Measurements from ENCODE around the gene PARVA. TPM values are rescaled to one million over a fixed set of nuclear protein-coding genes. Genes with fewer than 3 reads are reported as not detected.

PARVA gene
- total and polyA plus RNA-seq, 3 donors from 2014 or later = 18.7 to 23.7 (median 23.6) TPM

DNA sequence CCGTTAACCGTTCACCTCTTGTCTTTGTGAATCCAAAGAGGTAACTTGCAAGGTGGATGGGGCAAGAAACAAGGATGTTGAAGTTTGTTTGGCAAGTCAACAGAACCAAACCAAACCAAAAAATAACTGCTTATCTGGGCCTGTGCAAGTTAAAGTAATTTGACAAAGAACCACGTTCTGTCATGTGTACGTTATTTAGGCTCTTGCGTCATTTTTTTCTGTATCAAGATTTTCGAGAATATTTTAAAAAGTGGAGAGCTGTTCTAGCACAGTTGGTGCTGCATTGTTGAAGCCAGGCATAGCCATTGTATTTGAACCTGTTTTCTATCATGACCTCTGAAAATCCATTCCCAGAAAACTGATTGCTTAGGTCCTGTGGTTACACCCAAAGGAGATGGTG lies 55.1 kb downstream of the PARVA start:
- Histone ChIP-seq H3K4me3 (no peak overlapping the region), H3K27ac (no peak overlapping the region), H3K36me3 (ENCODE audit: low read depth, missing control alignments) (no peaks in the 10 kb centered on the region), H3K27me3 (no peaks in the 10 kb centered on the region), H3K9me3 (no peaks in the 10 kb centered on the region), H3K4me1 (peaks cover 8% of the 10 kb centered on the region)
- 90 to 96% methylated on average over 6 of the region's 6 CpGs for WGBS, 2 donors
- intact Hi-C loops (cut with DNase I; ENCODE audit: low total_unique reads) = no loop called here
- no peak for TF ChIP-seq POLR2A (IDR thresholded peaks at IDR 0.05)
- TF ChIP-seq, protein P1, sequence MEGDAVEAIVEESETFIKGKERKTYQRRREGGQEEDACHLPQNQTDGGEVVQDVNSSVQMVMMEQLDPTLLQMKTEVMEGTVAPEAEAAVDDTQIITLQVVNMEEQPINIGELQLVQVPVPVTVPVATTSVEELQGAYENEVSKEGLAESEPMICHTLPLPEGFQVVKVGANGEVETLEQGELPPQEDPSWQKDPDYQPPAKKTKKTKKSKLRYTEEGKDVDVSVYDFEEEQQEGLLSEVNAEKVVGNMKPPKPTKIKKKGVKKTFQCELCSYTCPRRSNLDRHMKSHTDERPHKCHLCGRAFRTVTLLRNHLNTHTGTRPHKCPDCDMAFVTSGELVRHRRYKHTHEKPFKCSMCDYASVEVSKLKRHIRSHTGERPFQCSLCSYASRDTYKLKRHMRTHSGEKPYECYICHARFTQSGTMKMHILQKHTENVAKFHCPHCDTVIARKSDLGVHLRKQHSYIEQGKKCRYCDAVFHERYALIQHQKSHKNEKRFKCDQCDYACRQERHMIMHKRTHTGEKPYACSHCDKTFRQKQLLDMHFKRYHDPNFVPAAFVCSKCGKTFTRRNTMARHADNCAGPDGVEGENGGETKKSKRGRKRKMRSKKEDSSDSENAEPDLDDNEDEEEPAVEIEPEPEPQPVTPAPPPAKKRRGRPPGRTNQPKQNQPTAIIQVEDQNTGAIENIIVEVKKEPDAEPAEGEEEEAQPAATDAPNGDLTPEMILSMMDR (IDR thresholded peaks at IDR 0.05) = no peak
- no peak for DNase-seq

DNA sequence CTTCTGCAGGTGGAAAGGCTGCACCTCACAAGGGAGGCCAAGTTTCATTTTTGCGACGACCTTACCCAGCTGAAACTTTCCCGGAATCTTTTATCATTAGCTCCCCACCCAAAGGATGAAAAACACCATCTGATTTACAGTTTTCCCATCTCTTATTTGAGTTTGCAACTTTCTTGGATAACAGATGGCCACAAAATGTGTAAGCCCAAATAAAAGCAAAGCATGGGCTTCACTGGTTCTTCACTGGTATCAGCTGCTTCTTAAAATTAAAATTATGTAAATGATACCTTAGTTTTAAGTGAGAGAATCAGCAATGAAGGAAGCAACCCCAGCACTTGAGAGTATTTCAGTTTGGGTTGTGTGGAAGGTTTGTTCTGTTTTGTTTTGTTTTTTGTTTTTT lies 55.8 kb downstream of the PARVA start:
- Histone ChIP-seq H3K9me3 (no peaks in the 10 kb centered on the region), H3K27ac (no peak overlapping the region), H3K4me1 (peaks cover 8% of the 10 kb centered on the region), H3K4me3 (no peak overlapping the region), H3K36me3 (ENCODE audit: low read depth, missing control alignments) (no peaks in the 10 kb centered on the region), H3K27me3 (no peaks in the 10 kb centered on the region)
- no peak for DNase-seq
- 39 to 54% methylated on average over 3 of the region's 3 CpGs for WGBS, 2 donors
- no peak for TF ChIP-seq POLR2A (IDR thresholded peaks at IDR 0.05)
- TF ChIP-seq, protein P1 (IDR thresholded peaks at IDR 0.05) = no peak
- intact Hi-C loops (cut with DNase I; ENCODE audit: low total_unique reads) = no loop called here

DNA sequence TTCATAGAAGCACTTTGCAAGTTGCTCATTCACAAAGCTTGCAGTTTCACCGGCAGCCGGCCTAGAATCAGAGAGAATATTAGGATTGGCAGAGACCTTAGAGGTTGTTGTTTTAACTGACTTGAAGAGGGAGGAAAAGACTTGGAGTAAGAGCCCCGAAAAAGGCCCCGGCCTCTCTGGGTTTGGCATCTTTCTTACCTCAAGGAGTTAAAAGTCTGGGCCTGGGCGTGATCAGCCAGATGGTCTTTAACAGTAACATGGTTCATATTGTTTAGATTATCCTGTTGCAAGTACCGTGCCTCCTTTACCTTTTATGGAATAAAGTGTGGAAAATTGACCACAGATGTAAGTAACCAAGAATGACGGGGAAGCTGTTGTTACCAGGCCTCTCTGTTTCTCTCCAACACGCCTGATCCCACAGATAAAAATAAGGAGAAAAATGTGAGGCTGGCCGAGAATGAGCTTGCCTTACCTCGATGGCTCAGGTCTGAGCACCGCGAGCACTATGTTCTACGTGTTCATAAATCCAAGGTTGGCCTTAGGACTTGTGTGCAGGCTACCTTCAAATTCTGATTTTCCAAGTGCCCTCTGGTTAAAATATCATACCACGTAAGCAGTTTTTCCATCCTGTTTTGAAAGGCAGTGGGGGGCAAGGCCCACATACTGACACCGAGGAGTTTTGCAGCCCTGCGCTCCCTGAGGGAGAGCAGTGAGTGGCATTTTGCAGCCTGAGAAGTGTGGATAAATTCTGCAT lies 56.4 kb downstream of the PARVA start:
- intact Hi-C loops (cut with DNase I; ENCODE audit: low total_unique reads) = no loop called here
- Histone ChIP-seq H3K27ac (peak overlapping the region in 1 of 2 donors; percentile 62), H3K27me3 (no peaks in the 10 kb centered on the region), H3K9me3 (no peaks in the 10 kb centered on the region), H3K36me3 (ENCODE audit: low read depth, missing control alignments) (no peaks in the 10 kb centered on the region), H3K4me1 (peaks cover 8% of the 10 kb centered on the region), H3K4me3 (no peak overlapping the region)
- TF ChIP-seq POLR2A (IDR thresholded peaks at IDR 0.05) = no peak
- TF ChIP-seq, protein P1 (IDR thresholded peaks at IDR 0.05) = no peak
- WGBS, 2 donors = 52 to 66% methylated on average over 16 of the region's 16 CpGs
- no peak for DNase-seq

DNA sequence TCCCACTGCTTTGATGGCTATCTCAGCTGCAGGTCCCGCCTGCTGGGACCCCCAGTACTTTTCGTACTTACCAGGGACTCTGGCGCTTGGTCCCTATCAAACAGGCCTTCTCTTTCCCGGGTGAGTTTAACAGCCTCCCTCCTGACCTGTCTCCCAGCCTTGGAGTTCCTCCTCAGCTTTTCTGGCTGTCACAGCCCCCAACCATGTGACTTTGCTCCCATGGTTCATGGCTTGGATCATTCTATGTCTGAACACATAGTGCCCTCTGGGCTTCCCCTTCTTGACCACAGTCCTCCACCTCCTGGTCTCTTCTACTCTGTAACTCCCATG lies 56.9 kb downstream of the PARVA start:
- Histone ChIP-seq H3K4me1 (peaks cover 8% of the 10 kb centered on the region), H3K9me3 (no peaks in the 10 kb centered on the region), H3K36me3 (ENCODE audit: low read depth, missing control alignments) (no peaks in the 10 kb centered on the region), H3K27me3 (no peaks in the 10 kb centered on the region), H3K4me3 (no peak overlapping the region), H3K27ac (peak overlapping the region in 1 of 2 donors; percentile 62)
- DNase-seq = no peak
- 62 to 78% methylated on average over 4 of the region's 4 CpGs for WGBS, 2 donors
- TF ChIP-seq, protein P1 (IDR thresholded peaks at IDR 0.05) = no peak
- no peak for TF ChIP-seq POLR2A (IDR thresholded peaks at IDR 0.05)
- intact Hi-C loops (cut with DNase I; ENCODE audit: low total_unique reads) = no loop called here

DNA sequence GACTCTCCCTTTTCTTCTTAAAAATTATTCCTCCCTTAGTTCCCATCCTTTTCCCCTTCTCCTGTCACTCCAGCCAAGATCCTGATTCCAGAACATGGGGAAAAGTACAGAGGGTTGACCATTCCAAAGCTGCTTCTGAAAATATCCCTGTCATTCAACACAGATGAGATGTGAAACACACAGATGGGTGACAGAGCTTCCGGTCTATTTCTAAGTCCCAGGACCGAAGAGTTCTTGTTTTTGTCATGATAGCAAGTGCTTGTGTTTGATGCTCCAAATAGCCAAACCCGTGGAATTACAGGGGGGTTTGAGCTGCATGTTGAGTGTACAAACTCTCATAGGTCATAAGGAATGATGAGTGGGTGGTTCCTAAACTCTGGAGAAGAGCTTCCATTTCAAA lies 57.9 kb downstream of the PARVA start:
- no peaks in the 10 kb centered on the region for H3K36me3 ChIP-seq (ENCODE audit: low read depth, missing control alignments)
- H3K27ac ChIP-seq = no peak overlapping the region
- H3K27me3 ChIP-seq = no peaks in the 10 kb centered on the region
- 88 to 90% methylated on average over 3 of the region's 3 CpGs for WGBS, 2 donors
- no peaks in the 10 kb centered on the region for H3K9me3 ChIP-seq
- H3K4me1 ChIP-seq = peaks cover 8% of the 10 kb centered on the region
- intact Hi-C loops (cut with DNase I; ENCODE audit: low total_unique reads) = no loop called here
- H3K4me3 ChIP-seq = no peak overlapping the region
- no peak for TF ChIP-seq POLR2A (IDR thresholded peaks at IDR 0.05)
- TF ChIP-seq, protein P1 (IDR thresholded peaks at IDR 0.05) = no peak
- DNase-seq = no peak
